Endothelial cell of umbilical vein (primary cell): ENCODE data around the gene NDFIP1. TPM values are rescaled to one million over a fixed set of nuclear protein-coding genes. Genes with fewer than 3 reads are reported as not detected.

Source experiments
- BruUV-seq: library from RNA; stranded (reverse); fragments of 400-500 nt; replicated peaks from 2 replicates; lab custom pipeline; 2021; lab: Mats Ljungman, UMichigan
- CTCF ChIA-PET: fragments of 300-600, 350-600 bp; sonication (Branson Sonifier 250); formaldehyde crosslinking; loops from one replicate; lab custom pipeline; 2021; ENCODE audit warnings: antibody characterized with exemption, inconsistent platforms; lab: Charles Lee
- POLR2A ChIA-PET: fragments of 300-600, 350-600 bp; sonication (Branson Sonifier 250); formaldehyde crosslinking; loops from one replicate; lab custom pipeline; 2021; ENCODE audit warnings: antibody characterized with exemption, inconsistent platforms; lab: Charles Lee
- DNase-seq: peaks from one replicate; pipeline ENCODE4 v3.0.0-alpha.2; 2011; ENCODE audit warnings: low read depth, low spot score
- FAIRE-seq: peaks from 2 replicates; lab custom pipeline; 2011; peaks lifted over from hg19 to GRCh38; lab: Jason Lieb, UNC
- H2AFZ ChIP-seq: 2 replicates; pipeline ENCODE4 v1.6.0; 2012; ENCODE audit warnings: low read depth, low read length, control low read depth, inconsistent platforms
- H3K27ac ChIP-seq: 2 replicates; pipeline ENCODE4 v1.5.1; 2011; ENCODE audit warnings: low read depth, mild to moderate bottlenecking, control low read depth, low read length, moderate library complexity; ENCODE audit not compliant: insufficient read depth
- H3K27me3 ChIP-seq, 2 experiments: 2 replicates each; pipeline versions ENCODE4 v1.6.0 to v1.6.1; 2011; ENCODE audit warnings: low read length in 2 of 2, mixed read lengths in 1 of 2; ENCODE audit not compliant: control insufficient read depth in 2 of 2, insufficient read depth in 2 of 2
- H3K36me3 ChIP-seq, 2 experiments: 2 replicates in 1 of 2; 3 replicates in 1 of 2; pipeline ENCODE4 v1.5.1; 2011; ENCODE audit warnings: low read length in 2 of 2, mild to moderate bottlenecking in 1 of 2, moderate library complexity in 1 of 2; ENCODE audit not compliant: control insufficient read depth in 2 of 2, insufficient read depth in 2 of 2; ENCODE audit errors: extremely low read depth in 1 of 2
- H3K4me1 ChIP-seq: 3 replicates; pipeline ENCODE4 v1.5.1; 2011; ENCODE audit warnings: mild to moderate bottlenecking, low read length; ENCODE audit not compliant: control insufficient read depth, insufficient read depth; ENCODE audit errors: extremely low read depth
- H3K4me2 ChIP-seq: 2 replicates; pipeline ENCODE4 v1.6.1; 2011; ENCODE audit warnings: low read length, control low read depth, mixed read lengths; ENCODE audit not compliant: insufficient read depth
- H3K4me3 ChIP-seq, 3 experiments: fragments of 200-600 bp in 1 of 3; sonication (generic), shearing (Covaris generic) in 1 of 3; replicated peaks in 1 of 3; 2 replicates each; pipeline ENCODE4 v1.5.1; 2011 to 2016; ENCODE audit warnings: control low read depth in 3 of 3, low read length in 3 of 3, mild to moderate bottlenecking in 2 of 3, inconsistent platforms in 1 of 3, low read depth in 1 of 3, moderate library complexity in 1 of 3; ENCODE audit not compliant: insufficient read depth in 1 of 3
- H3K79me2 ChIP-seq: 2 replicates; pipeline ENCODE4 v1.6.0; 2012; ENCODE audit warnings: low read length, inconsistent platforms; ENCODE audit not compliant: control insufficient read depth, insufficient read depth
- H3K9ac ChIP-seq: replicated peaks from 2 replicates; pipeline ENCODE3; 2011; ENCODE audit warnings: low read length, control low read depth; ENCODE audit not compliant: insufficient read depth; ENCODE audit errors: extremely low read depth
- H3K9me1 ChIP-seq: replicated peaks from 3 replicates; pipeline ENCODE4 v1.6.0; 2011; ENCODE audit warnings: mild to moderate bottlenecking, low read length; ENCODE audit not compliant: control insufficient read depth, insufficient read depth; ENCODE audit errors: extremely low read depth
- H3K9me3 ChIP-seq: replicated peaks from 2 replicates; pipeline ENCODE4 v1.5.1; 2012; ENCODE audit warnings: low read length, inconsistent platforms; ENCODE audit not compliant: control insufficient read depth, insufficient read depth
- H4K20me1 ChIP-seq: replicated peaks from 2 replicates; pipeline ENCODE3; 2011; ENCODE audit warnings: mild to moderate bottlenecking, low read length; ENCODE audit not compliant: control insufficient read depth, insufficient read depth; ENCODE audit errors: extremely low read depth
- CTCF ChIP-seq, 2 donors: IDR thresholded peaks; 1 replicate in 1 of 2; 2 replicates in 1 of 2; pipeline ENCODE4 v1.5.1; 2011; ENCODE audit warnings: low read length in 2 of 2, mild to moderate bottlenecking in 2 of 2, moderate library complexity in 2 of 2, control low read depth in 1 of 2, inconsistent platforms in 1 of 2, low read depth in 1 of 2; ENCODE audit not compliant: insufficient read depth in 1 of 2; ENCODE audit errors: extremely low read depth in 1 of 2
- EZH2 ChIP-seq: IDR thresholded peaks from 2 replicates; pipeline ENCODE4 v1.6.1; 2012; ENCODE audit warnings: borderline replicate concordance, low read depth, mild to moderate bottlenecking, moderate library complexity, low read length, inconsistent platforms; ENCODE audit not compliant: severe bottlenecking
- FOS ChIP-seq: IDR thresholded peaks from 2 replicates; pipeline ENCODE4 v1.6.1; 2011; ENCODE audit warnings: mild to moderate bottlenecking, low read length, moderate library complexity, borderline replicate concordance; ENCODE audit not compliant: insufficient read depth
- GATA2 ChIP-seq: IDR thresholded peaks from 2 replicates; pipeline ENCODE4 v1.7.0; 2011; ENCODE audit warnings: low read depth, mild to moderate bottlenecking, moderate library complexity, mixed read lengths, low read length; ENCODE audit not compliant: insufficient read length, insufficient read depth
- MYC ChIP-seq: IDR thresholded peaks from one replicate; pipeline ENCODE4 v1.6.1; 2011; ENCODE audit warnings: mild to moderate bottlenecking, low read depth, low read length
- POLR2A ChIP-seq: IDR thresholded peaks from 2 replicates; pipeline ENCODE4 v1.6.1; 2012; ENCODE audit warnings: low read depth, mild to moderate bottlenecking, control low read depth, low read length
- POLR2AphosphoS5 ChIP-seq: IDR thresholded peaks from 2 replicates; pipeline ENCODE4 v1.6.1; 2012; ENCODE audit warnings: low read depth, mild to moderate bottlenecking, control low read depth, low read length, moderate library complexity; ENCODE audit not compliant: insufficient read depth
- dilution Hi-C: fragments of 300-500 bp; cut with MboI; formaldehyde crosslinking; loops from one replicate; pipeline ENCODE4 v1.15.0; 2019; ENCODE audit warnings: low sequenced_read_pairs; ENCODE audit not compliant: extremely low pct_ligation_motif_present
- intact Hi-C: fragments of 100-400 bp; cut with micrococcal nuclease; formaldehyde crosslinking; loops from one replicate; pipeline ENCODE4 v1.10.0; 2022
- polyA plus RNA-seq, 4 experiments: library from polyadenylated mRNA; depleted of rRNA in 3 of 4; stranded (reverse) in 3 of 4; unstranded in 1 of 4; fragments of >200 nt; gene quantifications; 2 replicates each; pipeline versions ENCODE4 v1.2.1 to v1.2.3, GENCODE V29; 2011 to 2012; ENCODE audit warnings: missing spikeins in 1 of 4
- total RNA-seq: library from RNA; stranded (reverse); gene quantifications from 2 replicates; pipeline ENCODE4 v1.2.3, GENCODE V29; 2021
- TF ChIP-seq, protein P1 (sequence below): IDR thresholded peaks from 2 replicates; pipeline ENCODE4 v1.6.1; 2011; ENCODE audit not compliant: insufficient read depth, insufficient read length

NDFIP1 gene
- total and polyA plus RNA-seq, 2 donors (not counting 3 experiments of a cell fraction or from before 2014, with no cell fraction given), result 12.3 to 42.6 TPM

GRCh38 chr5:142168365-142168764, 59.8 kb downstream of the NDFIP1 start:
- DNase-seq (no peak), FAIRE-seq (no peak)
- intact Hi-C loops (no loop called here), dilution Hi-C loops (no loop called here)
- Histone ChIP-seq H3K4me2 (no peak overlapping the region), H4K20me1 (no peaks in the 10 kb centered on the region), H3K9me1 (no peaks in the 10 kb centered on the region), H2AFZ (no peak overlapping the region), H3K9me3 (no peaks in the 10 kb centered on the region), H3K27me3 (no peaks in the 10 kb centered on the region), H3K36me3 (no peaks in the 10 kb centered on the region), H3K4me3 (no peak overlapping the region), H3K9ac (no peak overlapping the region), H3K79me2 (no peaks in the 10 kb centered on the region), H3K27ac (no peak overlapping the region), H3K4me1 (no peaks in the 10 kb centered on the region)
- TF ChIP-seq FOS (no peak), GATA2 (no peak), CTCF (IDR thresholded peaks at IDR 0.05; ENCODE audit: extremely low read depth in 1 of 2, insufficient read depth in 1 of 2, low read depth in 1 of 2, low read length in 2 of 2) (no peak), POLR2AphosphoS5 (no peak), EZH2 (no peak), MYC (no peak), POLR2A (no peak)
- TF ChIP-seq, protein P1, sequence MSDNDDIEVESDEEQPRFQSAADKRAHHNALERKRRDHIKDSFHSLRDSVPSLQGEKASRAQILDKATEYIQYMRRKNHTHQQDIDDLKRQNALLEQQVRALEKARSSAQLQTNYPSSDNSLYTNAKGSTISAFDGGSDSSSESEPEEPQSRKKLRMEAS, result no peak
- ChIA-PET CTCF (interaction anchor here (0.6 to 1.6 kb wide), 4 partner anchors 17 to 524 kb away, joined by 3 to 4 read pairs (median 3); no protein-coding TSS in a partner anchor), POLR2A (interaction anchor here (0.6 kb wide), 1 partner anchor 406 kb away, joined by 3 read pairs; no protein-coding TSS in a partner anchor)
- BruUV-seq, result no TSS peak
